Ectodermal cell (in vitro differentiated cells): ENCODE results near the gene CRK.
"Not testable (repeated sequence)": the region's sequence is repeated elsewhere in the genome, so short reads cannot be mapped to it uniquely, and the experiment has no call there.

Experiments used
- H3K27ac ChIP-seq: 2 replicates; pipeline ENCODE4 v1.7.0; 2013; ENCODE audit warnings: mild to moderate bottlenecking, low read depth, low read length; ENCODE audit not compliant: insufficient read depth, poor library complexity, severe bottlenecking
- H3K27me3 ChIP-seq: 2 replicates; pipeline ENCODE4 v1.7.0; 2013; ENCODE audit warnings: mild to moderate bottlenecking, low read length; ENCODE audit not compliant: insufficient read depth, control insufficient read depth, poor library complexity, severe bottlenecking
- H3K36me3 ChIP-seq: one replicate; pipeline ENCODE4 v1.7.0; 2013; ENCODE audit warnings: low read length; ENCODE audit not compliant: control insufficient read depth, insufficient read depth
- H3K4me1 ChIP-seq: one replicate; pipeline ENCODE4 v1.7.0; 2013; ENCODE audit warnings: low read length; ENCODE audit not compliant: control insufficient read depth, insufficient read depth
- H3K4me3 ChIP-seq: 2 replicates; pipeline ENCODE4 v1.7.0; 2013; ENCODE audit warnings: low read depth, low read length, control low read depth; ENCODE audit not compliant: insufficient read depth
- H3K9me3 ChIP-seq: 2 replicates; pipeline ENCODE4 v1.7.0; 2013; ENCODE audit warnings: mild to moderate bottlenecking, low read length, moderate library complexity; ENCODE audit not compliant: control insufficient read depth
- WGBS, 2 experiments: methylation state at CpG; one replicate each; pipeline ENCODE4 v1.1.7; 2013; ENCODE audit warnings: missing lambda C conversion rate in 2 of 2; 5-methylcytosine and 5-hydroxymethylcytosine counted together

Gene CRK

GRCh38 chr17:1412185-1413110 is 43.6 kb downstream of the CRK start:
- Histone ChIP-seq H3K9me3 (no peaks in the 10 kb centered on the region), H3K27me3 (no peaks in the 10 kb centered on the region), H3K27ac (no peak overlapping the region), H3K4me1 (no peaks in the 10 kb centered on the region), H3K36me3 (no peaks in the 10 kb centered on the region), H3K4me3 (no peak overlapping the region)
- 89 to 92% methylated on average over 27 of the region's 27 CpGs for WGBS, 2 experiments

GRCh38 chr17:1402262-1402586 is 53.8 kb downstream of the CRK start:
- 82 to 100% methylated on average over 1 to 3 of the region's 4 CpGs for WGBS, 2 experiments
- H3K36me3 ChIP-seq = no peaks in the 10 kb centered on the region
- H3K27ac ChIP-seq = no peak overlapping the region

GRCh38 chr17:1399679-1400512 is 56.1 kb downstream of the CRK start, which contains the start of gene YWHAE:
YWHAE (minus strand) TSS chr17:1400222; CDS start chr17:1400110, 112 bp downstream.
- Histone ChIP-seq H3K9me3 (no peaks in the 10 kb centered on the region), H3K4me3 (peak within 1 kb of the TSS; percentile 75), H3K27ac (peak within 1 kb of the TSS; percentile 100), H3K4me1 (peaks cover 9% of the 10 kb centered on the region), H3K36me3 (no peaks in the 10 kb centered on the region), H3K27me3 (no peaks in the 10 kb centered on the region)
- 0% methylated on average over 79 of the region's 82 CpGs for WGBS, 2 experiments

More at GRCh38 chr17:1402262-1402586, 53.8 kb downstream of the CRK start:
- Histone ChIP-seq H3K27me3 (no peaks in the 10 kb centered on the region), H3K4me3 (no peak overlapping the region), H3K4me1 (peaks cover 6% of the 10 kb centered on the region), H3K9me3 (no peaks in the 10 kb centered on the region)

- H3K36me3 ChIP-seq = no peaks in the 10 kb centered on the region
- peaks cover 10% of the 10 kb centered on the region for H3K4me1 ChIP-seq
- peak overlapping the region; percentile 100 for H3K27ac ChIP-seq
- WGBS, 2 experiments = 0% methylated on average over 41 of the region's 41 CpGs
- H3K27me3 ChIP-seq = no peaks in the 10 kb centered on the region
- peak overlapping the region; percentile 75 for H3K4me3 ChIP-seq
- H3K9me3 ChIP-seq = no peaks in the 10 kb centered on the region
Observed at GRCh38 chr17:1398931-1399678, 56.9 kb downstream of the CRK start.

- H3K36me3 ChIP-seq = no peaks in the 10 kb centered on the region
- peaks cover 18% of the 10 kb centered on the region for H3K4me1 ChIP-seq
- no peaks in the 10 kb centered on the region for H3K9me3 ChIP-seq
- H3K4me3 ChIP-seq = peak overlapping the region; percentile 75
- H3K27me3 ChIP-seq = no peaks in the 10 kb centered on the region
- no peak overlapping the region for H3K27ac ChIP-seq
- 24 to 31% methylated on average over 2 of the region's 2 CpGs for WGBS, 2 experiments
Observed at GRCh38 chr17:1398028-1398427, 58.0 kb downstream of the CRK start.

GRCh38 chr17:1395876-1396665 is 60.0 kb downstream of the CRK start:
- H3K27me3 ChIP-seq, H3K4me3 ChIP-seq, H3K9me3 ChIP-seq, H3K36me3 ChIP-seq, H3K27ac ChIP-seq: not testable (repeated sequence)
- 93 to 94% methylated on average over 26 of the region's 26 CpGs for WGBS, 2 experiments
- H3K4me1 ChIP-seq = peaks cover 18% of the 10 kb centered on the region

- Histone ChIP-seq H3K4me1 (peaks cover 10% of the 10 kb centered on the region), H3K9me3 (no peaks in the 10 kb centered on the region), H3K27me3 (no peaks in the 10 kb centered on the region), H3K4me3 (no peak overlapping the region), H3K27ac (no peak overlapping the region), H3K36me3 (no peaks in the 10 kb centered on the region)
- 89 to 95% methylated on average over 9 of the region's 9 CpGs for WGBS, 2 experiments
Observed at GRCh38 chr17:1391577-1391976, 64.5 kb downstream of the CRK start.

- Histone ChIP-seq H3K4me1 (peaks cover 10% of the 10 kb centered on the region), H3K36me3 (peaks cover 2% of the 10 kb centered on the region), H3K27ac (no peak overlapping the region), H3K27me3 (no peaks in the 10 kb centered on the region), H3K4me3 (no peak overlapping the region), H3K9me3 (no peaks in the 10 kb centered on the region)
- 89 to 93% methylated on average over 3 to 5 of the region's 6 CpGs for WGBS, 2 experiments
Observed at GRCh38 chr17:1390432-1391367, 65.3 kb downstream of the CRK start.
